Pancreas (tissue), 10 donors: ENCODE results near the gene USP48. TPM values are rescaled to one million over a fixed set of nuclear protein-coding genes. Genes with fewer than 3 reads are reported as not detected.

Source experiments
- ATAC-seq, 4 donors: fragments of 200-7000 bp; cut with Tn5 transposase; one replicate each; pipeline versions ENCODE4 v1.8.0 to v1.9.1; 2020; ENCODE audit warnings: mild to moderate bottlenecking in 4 of 4, moderate library complexity in 4 of 4
- DNase-seq, 6 donors: peaks; one replicate each; pipeline ENCODE4 v3.0.0-alpha.2; 2020
- FAIRE-seq: peaks from 2 replicates; lab custom pipeline; 2012; peaks lifted over from hg19 to GRCh38; lab: Jason Lieb, UNC
- H3K27ac ChIP-seq, 4 donors: fragments of 200-600 bp; sonication (generic); 1 replicate in 3 of 4; 2 replicates in 1 of 4; pipeline versions ENCODE4 v1.5.0 to v1.8.0; 2020
- H3K27me3 ChIP-seq, 4 donors: fragments of 200-600 bp; one replicate each; pipeline ENCODE4 v1.8.0; 2021
- H3K36me3 ChIP-seq, 3 donors: fragments of 200-600 bp; sonication (generic) in 1 of 3; one replicate each; pipeline versions ENCODE4 v1.5.0 to v1.8.0; 2020 to 2021
- H3K4me1 ChIP-seq, 3 donors: fragments of 200-600 bp; one replicate each; pipeline ENCODE4 v1.8.0; 2021
- H3K4me3 ChIP-seq, 4 donors: fragments of 200-600 bp; sonication (generic) in 2 of 4; one replicate each; pipeline versions ENCODE4 v1.5.0 to v1.8.0; 2020 to 2021
- H3K9me3 ChIP-seq, 4 donors: fragments of 200-600 bp; one replicate each; pipeline ENCODE4 v1.8.0; 2021
- WGBS, 2 donors: extraction: QIAGEN DNeasy Blood & Tissue Kit; methylation state at CpG; one replicate each; pipeline ENCODE4 v1.1.7; 2013; 5-methylcytosine and 5-hydroxymethylcytosine counted together
- intact Hi-C, 3 donors: fragments of 100-400 bp; cut with DNase I; formaldehyde crosslinking; loops; one replicate each; pipeline versions ENCODE4 v1.11.1 to v1.14.2; 2022
- polyA plus RNA-seq, 2 donors: library from polyadenylated mRNA; stranded (reverse); fragments of 200-250 nt; gene quantifications; one replicate each; pipeline ENCODE4 v1.2.3, GENCODE V29; 2013
- total RNA-seq, 6 donors: library from RNA; stranded (reverse); fragmentation: NEBNext Ultra II Directional in 4 of 6; extraction: Animal tissue kit (Norgen Biotek cat#: 25700) in 4 of 6; gene quantifications; one replicate each; pipeline versions ENCODE4 v1.2.1 to v1.2.4, GENCODE V29; 2021 to 2023
- TF ChIP-seq, protein P1 (sequence below), 4 donors: fragments of 200-600 bp; sonication (generic) in 3 of 4; IDR thresholded peaks; one replicate each; pipeline versions ENCODE4 v1.5.0 to v1.8.0; 2021; ENCODE audit warnings: antibody characterized with exemption in 4 of 4
- donor health status: healthy with polysubstance abuse.
- donor health status: DM: no; HTN: no; CAD: no; lungs with moderate emphysema.
- donor health status: DM: no; HTN: no; CAD: no.
- donor health status: control.
- donor health status: control.
- donor health status: Bipolar disorder and iron deficiency.
- donor health status: DM: yes; HTN: yes; CAD: no.
- donor health status: DM: no; HTN: no; CAD: no.
- donor health status: DM: no; HTN: no; CAD: no.
- donor health status: DM: yes; HTN: yes; CAD: no.

The USP48 gene
- total and polyA plus RNA-seq, 8 donors, result 14.9 to 30.6 (median 25.9) TPM

DNA sequence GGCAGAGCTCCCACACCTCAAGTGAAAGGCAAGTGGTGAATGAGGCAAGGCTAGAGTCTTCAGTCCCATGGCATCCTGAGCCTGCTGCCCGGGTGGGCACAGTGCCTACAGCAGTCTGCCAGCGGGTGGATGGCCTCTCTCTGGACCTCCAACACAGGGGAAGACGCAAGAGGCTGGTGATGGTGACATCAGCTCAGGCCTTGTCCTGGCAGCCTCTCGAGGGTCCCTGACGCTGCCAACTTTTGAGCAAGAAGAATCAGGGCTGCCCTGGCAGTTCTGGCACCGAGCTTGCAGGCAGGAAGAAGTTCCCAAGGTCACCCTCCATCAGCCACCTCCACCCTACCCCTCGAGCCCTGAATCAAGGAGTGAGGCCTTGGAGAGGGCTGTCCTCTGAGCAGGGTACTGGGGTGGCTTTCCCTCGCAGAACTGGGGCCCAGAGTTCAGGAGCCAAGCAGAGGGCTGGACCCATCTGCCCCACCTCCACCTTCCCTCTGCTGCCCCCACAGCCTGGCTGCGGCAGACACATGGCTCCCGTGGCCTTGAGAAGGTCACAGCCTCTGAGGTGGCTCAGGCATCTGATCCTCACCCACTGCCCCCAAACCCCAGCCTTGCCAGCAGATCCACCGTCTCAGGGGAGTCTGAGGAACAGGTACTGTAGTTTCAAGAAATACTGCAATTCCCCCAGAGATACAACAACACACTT is 119.5 kb downstream of the USP48 start:
- FAIRE-seq (no peak), DNase-seq (peak in 2 of 6 donors; percentile 11 to 29), ATAC-seq (no peak)
- Histone ChIP-seq H3K4me1 (peaks cover 7 to 11% (median 10%) of the 10 kb centered on the region in 3 donors), H3K36me3 (no peaks in the 10 kb centered on the region), H3K27ac (no peak overlapping the region), H3K9me3 (no peaks in the 10 kb centered on the region), H3K27me3 (no peaks in the 10 kb centered on the region), H3K4me3 (no peak overlapping the region)
- TF ChIP-seq, protein P1, sequence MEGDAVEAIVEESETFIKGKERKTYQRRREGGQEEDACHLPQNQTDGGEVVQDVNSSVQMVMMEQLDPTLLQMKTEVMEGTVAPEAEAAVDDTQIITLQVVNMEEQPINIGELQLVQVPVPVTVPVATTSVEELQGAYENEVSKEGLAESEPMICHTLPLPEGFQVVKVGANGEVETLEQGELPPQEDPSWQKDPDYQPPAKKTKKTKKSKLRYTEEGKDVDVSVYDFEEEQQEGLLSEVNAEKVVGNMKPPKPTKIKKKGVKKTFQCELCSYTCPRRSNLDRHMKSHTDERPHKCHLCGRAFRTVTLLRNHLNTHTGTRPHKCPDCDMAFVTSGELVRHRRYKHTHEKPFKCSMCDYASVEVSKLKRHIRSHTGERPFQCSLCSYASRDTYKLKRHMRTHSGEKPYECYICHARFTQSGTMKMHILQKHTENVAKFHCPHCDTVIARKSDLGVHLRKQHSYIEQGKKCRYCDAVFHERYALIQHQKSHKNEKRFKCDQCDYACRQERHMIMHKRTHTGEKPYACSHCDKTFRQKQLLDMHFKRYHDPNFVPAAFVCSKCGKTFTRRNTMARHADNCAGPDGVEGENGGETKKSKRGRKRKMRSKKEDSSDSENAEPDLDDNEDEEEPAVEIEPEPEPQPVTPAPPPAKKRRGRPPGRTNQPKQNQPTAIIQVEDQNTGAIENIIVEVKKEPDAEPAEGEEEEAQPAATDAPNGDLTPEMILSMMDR (IDR thresholded peaks at IDR 0.05), result no peak
- intact Hi-C loops, result loop anchor here in 1 of 3 donors (5.0 kb wide), 1 partner anchor 156 kb away; the partner anchor contains the start of gene ALPL
- 38 to 47% methylated on average over 11 of the region's 11 CpGs for WGBS, 2 donors

- DNase-seq (peak in 2 of 6 donors; percentile 5 to 11), ATAC-seq (no peak), FAIRE-seq (no peak)
- WGBS, 2 donors, result 81 to 91% methylated on average over 5 to 6 of the region's 6 CpGs
- intact Hi-C loops, result loop anchor here in 1 of 3 donors (5.0 kb wide), 1 partner anchor 155 kb away; the partner anchor contains the start of gene ALPL
- peaks cover 2 to 4% (median 3%) of the 10 kb centered on the region in 3 donors for H3K4me1 ChIP-seq
- no peaks in the 10 kb centered on the region for H3K9me3 ChIP-seq
- no peaks in the 10 kb centered on the region for H3K36me3 ChIP-seq
- H3K27ac ChIP-seq, result no peak overlapping the region
- no peaks in the 10 kb centered on the region for H3K27me3 ChIP-seq
- H3K4me3 ChIP-seq, result no peak overlapping the region
- TF ChIP-seq, protein P1 (IDR thresholded peaks at IDR 0.05), result no peak
Observed at GRCh38 chr1:21662426-21663247, 120.3 kb downstream of the USP48 start.

- intact Hi-C loops, result loop anchor here in 1 of 3 donors (5.0 kb wide), 1 partner anchor 155 kb away; the partner anchor contains the start of gene ALPL
- Histone ChIP-seq H3K27me3 (no peaks in the 10 kb centered on the region), H3K27ac (no peak overlapping the region), H3K9me3 (no peaks in the 10 kb centered on the region), H3K36me3 (no peaks in the 10 kb centered on the region), H3K4me1 (peaks cover 0 to 5% (median 0%) of the 10 kb centered on the region in 3 donors), H3K4me3 (no peak overlapping the region)
- FAIRE-seq, result no peak
- 84 to 93% methylated on average over 5 of the region's 5 CpGs for WGBS, 2 donors
- no peak for ATAC-seq
- peak in 1 of 6 donors; percentile 18 for DNase-seq
- TF ChIP-seq, protein P1 (IDR thresholded peaks at IDR 0.05), result no peak
Observed at GRCh38 chr1:21661886-21662285, 121.1 kb downstream of the USP48 start.

DNA sequence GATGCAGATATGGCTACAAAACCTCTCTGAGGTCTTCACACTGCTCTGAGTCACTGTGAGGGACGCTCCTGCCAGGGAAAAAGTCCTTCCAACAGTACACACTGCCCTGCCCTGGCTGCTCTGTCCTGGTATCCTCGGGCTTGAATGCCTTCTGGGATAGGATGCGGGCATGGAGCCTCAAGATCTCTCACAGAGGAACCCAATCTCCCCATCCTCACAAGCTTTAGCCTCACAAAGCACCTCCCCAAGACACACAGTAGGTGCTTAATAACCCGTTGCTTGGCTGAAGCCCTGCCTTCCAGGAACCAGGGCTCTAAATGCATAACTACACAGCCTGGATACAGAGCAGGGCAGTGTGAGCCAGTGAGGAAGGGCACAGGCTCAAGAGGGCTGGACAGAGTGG is 123.0 kb downstream of the USP48 start:
- Histone ChIP-seq H3K36me3 (no peaks in the 10 kb centered on the region), H3K27ac (no peak overlapping the region), H3K27me3 (no peaks in the 10 kb centered on the region), H3K4me1 (peaks cover 0 to 12% (median 0%) of the 10 kb centered on the region in 3 donors), H3K4me3 (no peak overlapping the region), H3K9me3 (no peaks in the 10 kb centered on the region)
- FAIRE-seq, result no peak
- DNase-seq, result peak in 3 of 6 donors; percentile 2 to 22 (median 9)
- intact Hi-C loops, result loop anchor here in 2 of 3 donors (5.0 to 10.0 kb wide), 3 partner anchors 145 to 285 kb away; partner anchors contain the start of gene ALPL (in 1 of the 2)
- ATAC-seq, result peak in 1 of 4 donors; percentile 1
- TF ChIP-seq, protein P1 (IDR thresholded peaks at IDR 0.05), result no peak
- 47 to 48% methylated on average over 4 of the region's 4 CpGs for WGBS, 2 donors
